Transverse colon (tissue), 3 donors: Measurements from ENCODE around the gene AGTRAP.

ENCODE experiments used
- POLR2A ChIP-seq: fragments of 450-650 bp; IDR thresholded peaks from one replicate; pipeline ENCODE4 v1.6.1; 2016; ENCODE audit warnings: antibody characterized with exemption, mild to moderate bottlenecking, moderate library complexity
- TF ChIP-seq, protein P1 (sequence below), 5 experiments: fragments of 200-600 bp in 3 of 5; fragments of 450-650 bp in 2 of 5; sonication (generic) in 3 of 5; IDR thresholded peaks; 1 replicate in 2 of 5; 2 replicates in 3 of 5; pipeline ENCODE4 v1.5.1; 2016 to 2017; ENCODE audit warnings: antibody characterized with exemption in 5 of 5, inconsistent platforms in 3 of 5, mild to moderate bottlenecking in 2 of 5, moderate library complexity in 1 of 5

DNA sequence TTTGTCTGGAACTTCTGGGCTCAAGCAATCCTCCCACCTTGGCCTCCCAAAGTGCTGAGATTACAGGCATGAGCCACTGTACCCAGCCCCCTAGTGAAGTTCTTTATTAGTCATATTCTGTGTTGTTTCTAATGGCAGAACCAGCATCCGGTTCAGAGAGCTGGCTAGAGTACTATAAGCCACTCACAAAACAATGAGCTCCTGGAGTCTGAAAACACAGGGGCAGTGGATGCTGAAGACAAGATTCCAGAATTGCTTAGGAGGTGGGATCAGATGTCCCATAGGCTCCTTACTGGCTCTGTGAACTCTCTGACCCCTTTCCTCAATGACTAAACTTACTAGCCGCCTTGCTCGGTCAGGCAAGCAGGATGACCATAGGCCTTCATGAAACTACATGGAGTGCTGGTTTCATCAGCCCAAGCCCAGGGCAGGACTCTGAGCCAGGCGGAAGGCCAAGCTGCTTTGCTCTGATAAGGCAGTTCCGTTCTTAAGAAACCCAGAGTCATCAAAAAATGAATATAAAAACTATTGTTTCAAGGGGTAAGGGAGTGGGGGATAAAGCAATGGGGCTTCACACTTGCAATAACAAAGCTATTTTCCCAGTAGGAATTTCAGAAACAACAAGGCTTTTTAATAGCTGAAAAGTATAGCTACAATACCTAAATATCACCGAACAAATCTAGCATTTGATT lies 61.7 kb downstream of the AGTRAP start:
- no peak for TF ChIP-seq POLR2A
- TF ChIP-seq, protein P1, sequence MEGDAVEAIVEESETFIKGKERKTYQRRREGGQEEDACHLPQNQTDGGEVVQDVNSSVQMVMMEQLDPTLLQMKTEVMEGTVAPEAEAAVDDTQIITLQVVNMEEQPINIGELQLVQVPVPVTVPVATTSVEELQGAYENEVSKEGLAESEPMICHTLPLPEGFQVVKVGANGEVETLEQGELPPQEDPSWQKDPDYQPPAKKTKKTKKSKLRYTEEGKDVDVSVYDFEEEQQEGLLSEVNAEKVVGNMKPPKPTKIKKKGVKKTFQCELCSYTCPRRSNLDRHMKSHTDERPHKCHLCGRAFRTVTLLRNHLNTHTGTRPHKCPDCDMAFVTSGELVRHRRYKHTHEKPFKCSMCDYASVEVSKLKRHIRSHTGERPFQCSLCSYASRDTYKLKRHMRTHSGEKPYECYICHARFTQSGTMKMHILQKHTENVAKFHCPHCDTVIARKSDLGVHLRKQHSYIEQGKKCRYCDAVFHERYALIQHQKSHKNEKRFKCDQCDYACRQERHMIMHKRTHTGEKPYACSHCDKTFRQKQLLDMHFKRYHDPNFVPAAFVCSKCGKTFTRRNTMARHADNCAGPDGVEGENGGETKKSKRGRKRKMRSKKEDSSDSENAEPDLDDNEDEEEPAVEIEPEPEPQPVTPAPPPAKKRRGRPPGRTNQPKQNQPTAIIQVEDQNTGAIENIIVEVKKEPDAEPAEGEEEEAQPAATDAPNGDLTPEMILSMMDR (IDR thresholded peaks at IDR 0.05) = no peak
